CD4-positive, alpha-beta T cell treated with Interleukin-1 beta for 1 hour (primary cell): ENCODE data around the gene KCNMA1.

Experiments
- DNase-seq, 2 donors: peaks; one replicate each; pipeline ENCODE4 v3.0.0-alpha.2; 2020 to 2022

The KCNMA1 gene

DNA sequence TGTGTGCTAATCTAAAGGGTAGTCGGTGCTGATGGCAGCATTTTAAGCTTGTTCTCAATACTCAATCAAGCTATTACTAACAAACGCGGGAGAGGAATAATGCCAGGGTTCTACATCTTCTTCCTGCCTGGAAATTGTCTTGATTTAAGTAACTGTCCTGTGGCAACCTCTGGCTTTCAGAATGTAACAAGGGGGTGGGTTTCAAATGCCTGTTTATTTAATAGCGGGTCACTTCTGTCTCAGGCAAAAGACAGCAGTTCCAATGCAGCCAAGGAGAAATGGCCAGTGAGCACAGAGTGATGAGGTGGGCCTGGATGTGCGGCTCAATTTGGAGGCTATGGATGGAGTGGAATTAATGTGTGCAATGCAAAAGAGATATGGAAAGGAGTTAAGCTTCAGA, 692.4 kb downstream of the KCNMA1 start:
- DNase-seq: no peak

- no peak for DNase-seq
Measured at GRCh38 chr10:76944640-76945039, 693.0 kb downstream of the KCNMA1 start.

GRCh38 chr10:76942628-76943416, 694.8 kb downstream of the KCNMA1 start:
- no peak for DNase-seq

DNA sequence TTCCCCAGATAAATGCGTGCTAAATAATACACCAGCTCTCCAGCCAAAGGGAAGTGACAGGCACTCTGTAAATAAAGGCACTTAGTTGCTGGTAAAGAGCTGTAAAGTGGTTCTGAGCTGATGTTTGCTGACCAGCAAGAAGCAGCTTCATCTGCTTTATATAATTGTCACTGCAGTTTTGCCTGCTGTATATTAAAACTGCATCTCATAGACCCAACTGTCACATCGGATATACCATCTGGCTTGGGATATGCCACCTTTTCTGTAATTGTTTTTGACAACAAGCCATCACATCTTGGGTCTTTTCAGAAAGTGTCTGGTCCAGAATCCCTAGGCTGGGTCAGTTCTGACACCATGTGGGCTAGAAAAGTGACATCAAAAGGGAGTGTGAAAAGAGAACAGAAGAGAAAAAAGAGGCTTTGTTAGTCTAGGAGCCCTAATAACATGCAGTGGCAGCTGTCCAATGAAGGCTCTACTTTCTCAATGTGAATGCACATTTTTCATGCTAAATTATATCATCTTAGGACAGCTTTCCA, 697.6 kb downstream of the KCNMA1 start:
- no peak for DNase-seq

GRCh38 chr10:76937181-76937600, 700.4 kb downstream of the KCNMA1 start:
- no peak for DNase-seq

GRCh38 chr10:76935941-76936613, 701.5 kb downstream of the KCNMA1 start:
- no peak for DNase-seq

- DNase-seq: no peak
Measured at GRCh38 chr10:76928565-76928964, 709.0 kb downstream of the KCNMA1 start.

DNA sequence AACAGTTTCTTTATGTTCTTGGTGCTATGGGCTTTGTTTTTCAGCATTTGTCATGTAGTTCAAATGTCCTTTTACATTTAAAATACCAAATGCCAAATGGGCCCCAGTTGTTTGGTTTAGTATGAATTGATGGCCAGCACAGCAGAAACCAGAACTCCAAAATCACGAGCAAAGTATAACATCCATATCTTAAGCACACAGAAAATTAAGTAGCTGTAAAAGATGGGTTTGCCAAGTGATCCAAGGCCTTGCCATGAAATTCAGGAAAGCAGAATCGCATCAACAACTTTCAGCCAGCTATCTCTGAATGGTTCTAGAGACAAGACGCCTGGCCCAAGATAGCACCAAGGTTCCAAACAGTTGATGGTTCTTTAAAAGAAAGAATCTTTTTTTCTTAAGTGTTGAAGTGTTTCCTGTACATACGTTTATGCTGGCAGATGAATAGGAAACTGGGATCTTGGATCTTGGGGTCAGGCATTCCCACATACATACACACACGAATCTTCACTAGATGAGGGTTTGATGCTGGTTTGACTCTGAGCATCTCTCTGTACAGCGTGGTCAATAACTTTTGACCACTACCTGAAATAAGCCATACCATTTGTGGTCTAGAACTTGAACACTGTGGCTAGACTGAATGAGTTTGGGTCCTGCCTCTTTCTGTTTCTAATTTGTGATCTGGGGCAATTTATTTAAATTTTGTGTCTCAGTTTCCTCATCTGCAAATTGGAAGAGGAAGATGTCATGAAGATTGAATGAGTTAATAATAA, 711.8 kb downstream of the KCNMA1 start:
- no peak for DNase-seq

GRCh38 chr10:76922666-76923065, 714.9 kb downstream of the KCNMA1 start:
- DNase-seq: no peak

GRCh38 chr10:76921383-76922010, 716.1 kb downstream of the KCNMA1 start:
- DNase-seq: no peak

DNA sequence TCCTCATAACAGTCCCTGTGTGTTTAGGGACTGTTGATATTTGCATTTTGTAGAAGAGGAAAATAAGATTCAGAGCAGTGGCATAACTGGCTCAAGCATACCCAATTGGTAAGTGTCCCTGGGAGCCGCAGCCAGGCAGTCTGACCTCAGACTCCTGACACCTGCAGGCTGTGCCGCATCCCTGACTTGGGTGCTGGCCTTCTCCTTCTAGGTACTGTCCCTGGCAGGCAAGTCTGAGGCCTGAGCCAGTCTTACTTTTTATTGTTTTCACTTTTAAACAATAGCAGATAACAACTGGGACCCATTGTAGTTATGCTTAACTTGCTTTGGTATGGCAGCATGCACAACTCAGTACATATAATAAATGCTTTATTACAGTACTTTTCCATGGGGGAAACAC, 717.0 kb downstream of the KCNMA1 start:
- no peak for DNase-seq

DNA sequence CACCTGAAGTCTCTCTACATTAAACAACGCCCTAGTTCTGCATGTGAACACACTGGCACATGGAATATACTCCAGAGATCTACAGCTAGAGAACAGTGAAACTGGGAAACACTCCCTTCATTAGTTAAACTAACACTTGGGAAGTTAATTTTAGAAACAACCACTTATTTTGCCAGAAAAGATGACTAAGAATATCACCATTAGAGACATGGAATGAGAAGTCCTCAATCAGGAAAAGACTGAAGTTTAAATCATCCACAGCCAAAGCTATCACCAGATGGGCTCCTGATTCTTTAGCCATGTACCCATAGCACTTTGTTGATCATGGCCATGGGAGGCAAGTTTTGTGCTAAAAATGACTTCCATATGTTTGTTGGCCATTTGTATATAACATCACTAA, 719.5 kb downstream of the KCNMA1 start:
- DNase-seq: no peak

GRCh38 chr10:76917071-76917470, 720.5 kb downstream of the KCNMA1 start:
- DNase-seq: no peak

DNA sequence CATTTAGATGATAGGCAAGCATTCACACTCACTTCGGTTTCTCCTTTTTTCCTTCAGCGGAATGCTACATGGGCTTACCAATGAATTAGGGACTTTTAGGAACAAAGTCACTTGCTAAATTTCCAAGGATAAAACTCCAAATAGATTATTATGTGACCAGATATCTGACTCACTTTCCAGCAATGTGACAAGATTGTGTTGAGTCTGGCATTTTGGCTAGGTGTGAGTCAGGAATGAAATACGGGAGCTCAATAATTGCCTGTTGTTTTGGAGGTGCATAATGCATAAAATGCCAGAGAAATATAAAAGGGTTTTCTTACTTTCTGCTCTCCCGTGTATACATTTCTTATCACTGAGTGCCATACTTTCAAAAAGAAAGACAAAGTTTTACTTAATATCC, 721.1 kb downstream of the KCNMA1 start:
- no peak for DNase-seq

- no peak for DNase-seq
Measured at GRCh38 chr10:76915316-76915715, 722.3 kb downstream of the KCNMA1 start.

DNA sequence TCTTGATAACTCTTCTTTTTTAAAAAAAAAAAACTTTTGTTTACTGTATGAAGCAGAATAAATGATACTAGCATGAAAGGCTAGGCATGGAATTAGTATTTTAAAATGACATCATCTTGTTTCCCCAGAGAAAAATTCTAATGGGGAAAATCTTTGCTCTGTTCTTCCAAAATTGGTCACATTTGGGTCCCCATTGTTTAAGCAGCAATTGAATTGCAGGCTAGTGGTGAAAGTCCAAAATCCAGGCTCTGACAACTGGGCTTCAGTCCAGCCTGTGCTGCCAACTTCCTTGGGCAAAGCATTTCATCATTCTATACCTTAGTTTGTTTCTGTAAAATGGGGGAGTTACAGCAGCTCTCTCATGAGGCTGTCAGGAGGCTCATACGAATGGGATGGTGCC, 726.4 kb downstream of the KCNMA1 start:
- no peak for DNase-seq

DNA sequence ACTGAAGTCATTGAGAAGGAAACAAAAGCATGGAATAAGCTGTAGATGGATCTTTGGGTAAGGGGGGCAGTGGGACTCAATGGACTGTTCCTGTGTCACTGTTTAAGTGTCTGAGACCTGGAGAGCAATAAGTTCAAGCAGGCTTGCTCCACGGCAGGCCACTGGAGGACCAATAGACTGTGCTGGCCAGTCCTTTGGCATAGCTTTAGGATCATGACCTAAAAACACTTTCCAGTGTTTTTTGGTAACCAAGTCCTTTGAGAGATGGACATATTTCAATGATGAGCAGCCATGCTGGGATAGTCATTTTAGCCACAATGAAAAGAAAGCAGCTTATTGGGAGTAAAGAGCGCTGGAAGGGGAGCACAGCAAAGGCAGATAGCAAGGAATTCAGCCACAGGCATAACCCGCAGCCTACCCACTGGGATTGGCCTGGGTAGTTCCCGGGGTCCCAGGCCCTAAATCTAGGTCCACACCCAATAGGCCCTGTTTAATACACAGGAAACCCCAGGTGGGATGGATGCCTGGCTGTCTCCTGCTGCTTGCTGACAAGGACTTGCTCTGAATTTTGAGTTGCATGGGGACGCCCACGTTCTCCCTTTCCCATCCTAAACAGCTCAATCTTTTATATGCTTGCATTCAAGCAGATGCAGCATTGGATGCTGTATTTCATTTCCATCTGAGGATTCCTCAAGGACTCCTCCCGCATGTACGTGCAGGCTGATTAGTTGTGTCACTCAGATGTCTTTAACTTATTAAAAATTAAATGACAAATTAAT, 727.2 kb downstream of the KCNMA1 start:
- no peak for DNase-seq

DNA sequence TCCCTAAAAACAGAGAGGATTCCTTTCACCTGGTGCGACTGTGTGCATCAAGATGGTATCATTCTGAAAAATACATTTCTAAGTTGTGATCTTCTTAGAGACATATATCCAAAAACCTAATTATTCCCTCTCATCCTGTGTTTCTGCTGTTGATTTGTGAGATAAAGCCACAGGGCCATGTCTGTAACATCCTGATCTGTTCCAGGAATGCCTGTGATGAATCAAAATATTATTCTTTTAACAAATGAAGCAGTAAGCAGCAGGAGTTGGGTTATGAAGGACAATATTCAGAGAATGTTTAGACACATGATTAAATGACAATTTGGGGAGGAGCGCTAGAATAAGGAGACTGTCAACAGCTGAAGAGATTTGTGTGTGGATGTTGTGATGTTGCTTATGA, 731.4 kb downstream of the KCNMA1 start:
- DNase-seq: no peak

DNA sequence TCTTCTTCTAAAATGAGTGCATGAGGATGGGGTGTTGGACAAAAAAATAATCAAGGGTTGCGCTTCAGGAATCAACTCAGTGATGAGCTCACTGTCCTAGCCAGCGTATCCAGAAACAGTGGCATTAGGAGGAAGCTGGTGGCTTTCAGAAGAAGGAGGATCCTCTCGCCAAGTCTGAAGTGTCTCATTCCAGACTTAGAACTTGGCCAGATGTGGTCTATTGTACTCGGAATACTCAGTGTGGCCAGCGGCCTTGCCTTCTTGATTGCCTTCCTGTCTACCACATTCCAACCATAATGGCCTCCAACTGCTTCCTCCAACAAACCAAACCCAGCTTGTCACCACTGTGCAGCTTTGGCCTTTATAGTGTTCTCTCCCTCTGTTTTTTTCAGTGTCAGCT, 732.4 kb downstream of the KCNMA1 start:
- no peak for DNase-seq

GRCh38 chr10:76903387-76903945, 734.1 kb downstream of the KCNMA1 start:
- no peak for DNase-seq

GRCh38 chr10:76902949-76903348, 734.7 kb downstream of the KCNMA1 start:
- DNase-seq: no peak

DNA sequence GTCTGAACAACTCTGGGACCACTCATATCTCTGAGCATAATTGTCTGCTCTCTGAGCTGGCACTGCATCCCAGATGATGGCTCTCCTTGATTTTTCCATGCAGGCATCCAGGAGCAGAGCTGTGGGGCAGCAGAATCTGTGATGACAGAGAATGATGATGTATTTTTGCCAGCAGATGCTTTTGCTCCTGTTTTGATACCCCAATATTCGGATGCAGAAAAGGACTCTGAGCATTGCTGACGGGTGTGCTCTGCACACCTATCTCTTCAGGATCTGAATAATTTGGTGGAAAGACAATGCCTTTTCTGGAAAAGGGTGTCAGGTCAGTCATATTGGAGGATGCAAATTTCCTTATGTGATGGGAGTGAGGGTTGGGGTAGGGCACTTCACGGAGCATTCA, 735.9 kb downstream of the KCNMA1 start:
- no peak for DNase-seq
